LNCaP clone FGC (cell line): ENCODE data around the gene CES2.
A peak's percentile ranks its signal among the peaks of the same experiment; 100 is the strongest.
"Not testable (repeated sequence)": the region's sequence is repeated elsewhere in the genome, so short reads cannot be mapped to it uniquely, and the experiment has no call there.

ENCODE experiments used
- DNase-seq: peaks from one replicate; pipeline ENCODE4 v3.0.0-alpha.2; 2011; ENCODE audit warnings: low read depth
- H3K4me3 ChIP-seq: 2 replicates; pipeline ENCODE4 v1.5.1; 2011; ENCODE audit warnings: mild to moderate bottlenecking, low read depth, low read length, control low read depth
- TF ChIP-seq, protein P1 (sequence below): IDR thresholded peaks from 2 replicates; pipeline ENCODE4 v1.5.1; 2012; ENCODE audit warnings: mild to moderate bottlenecking; ENCODE audit not compliant: control insufficient read depth, insufficient read depth; ENCODE audit errors: extremely low read depth

Gene CES2

DNA sequence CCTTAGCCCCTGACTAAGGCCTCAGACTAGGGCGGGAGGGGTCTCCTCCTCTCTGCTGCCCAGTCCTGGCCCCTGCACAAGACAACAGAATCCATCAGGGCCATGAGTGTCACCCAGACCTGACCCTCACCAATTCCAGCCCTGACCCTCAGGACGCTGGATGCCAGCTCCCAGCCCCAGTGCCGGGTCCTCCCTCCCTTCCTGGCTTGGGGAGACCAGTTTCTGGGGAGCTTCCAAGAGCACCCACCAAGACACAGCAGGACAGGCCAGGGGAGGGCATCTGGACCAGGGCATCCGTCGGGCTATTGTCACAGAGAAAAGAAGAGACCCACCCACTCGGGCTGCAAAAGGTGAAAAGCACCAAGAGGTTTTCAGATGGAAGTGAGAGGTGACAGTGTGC is 38.4 kb downstream of the CES2 start:
- no peak overlapping the region for H3K4me3 ChIP-seq
- TF ChIP-seq, protein P1, sequence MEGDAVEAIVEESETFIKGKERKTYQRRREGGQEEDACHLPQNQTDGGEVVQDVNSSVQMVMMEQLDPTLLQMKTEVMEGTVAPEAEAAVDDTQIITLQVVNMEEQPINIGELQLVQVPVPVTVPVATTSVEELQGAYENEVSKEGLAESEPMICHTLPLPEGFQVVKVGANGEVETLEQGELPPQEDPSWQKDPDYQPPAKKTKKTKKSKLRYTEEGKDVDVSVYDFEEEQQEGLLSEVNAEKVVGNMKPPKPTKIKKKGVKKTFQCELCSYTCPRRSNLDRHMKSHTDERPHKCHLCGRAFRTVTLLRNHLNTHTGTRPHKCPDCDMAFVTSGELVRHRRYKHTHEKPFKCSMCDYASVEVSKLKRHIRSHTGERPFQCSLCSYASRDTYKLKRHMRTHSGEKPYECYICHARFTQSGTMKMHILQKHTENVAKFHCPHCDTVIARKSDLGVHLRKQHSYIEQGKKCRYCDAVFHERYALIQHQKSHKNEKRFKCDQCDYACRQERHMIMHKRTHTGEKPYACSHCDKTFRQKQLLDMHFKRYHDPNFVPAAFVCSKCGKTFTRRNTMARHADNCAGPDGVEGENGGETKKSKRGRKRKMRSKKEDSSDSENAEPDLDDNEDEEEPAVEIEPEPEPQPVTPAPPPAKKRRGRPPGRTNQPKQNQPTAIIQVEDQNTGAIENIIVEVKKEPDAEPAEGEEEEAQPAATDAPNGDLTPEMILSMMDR = no peak
- no peak for DNase-seq

DNA sequence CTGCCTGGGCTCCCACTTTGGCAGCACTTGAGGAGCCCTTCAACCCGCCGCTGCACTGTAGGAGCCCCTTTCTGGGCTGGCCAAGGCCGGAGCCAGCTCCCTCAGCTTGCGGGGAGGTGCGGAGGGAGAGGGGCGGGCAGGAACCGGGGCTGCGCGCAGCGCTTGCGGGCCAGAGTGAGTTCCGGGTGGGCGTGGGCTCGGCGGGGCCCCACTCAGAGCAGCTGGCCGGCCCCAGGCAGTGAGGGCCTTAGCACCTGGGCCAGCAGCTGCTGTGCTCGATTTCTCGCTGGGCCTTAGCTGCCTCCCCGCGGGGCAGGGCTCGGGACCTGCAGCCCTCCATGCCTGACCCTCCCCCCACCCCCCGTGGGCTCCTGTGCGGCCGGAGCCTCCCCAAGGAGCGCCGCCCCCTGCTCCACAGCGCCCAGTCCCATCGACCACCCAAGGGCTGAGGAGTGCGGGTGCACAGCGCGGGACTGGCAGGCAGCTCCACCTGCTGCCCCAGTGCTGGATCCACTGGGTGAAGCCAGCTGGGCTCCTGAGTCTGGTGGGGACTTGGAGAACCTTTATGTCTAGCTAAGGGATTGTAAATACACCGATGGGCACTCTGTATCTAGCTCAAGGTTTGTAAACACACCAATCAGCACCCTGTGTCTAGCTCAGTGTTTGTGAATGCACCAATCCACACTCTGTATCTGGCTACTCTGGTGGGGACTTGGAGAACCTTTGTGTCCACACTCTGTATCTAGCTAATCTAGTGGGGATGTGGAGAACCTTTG is 39.0 kb downstream of the CES2 start:
- H3K4me3 ChIP-seq, DNase-seq: not testable (repeated sequence)

DNA sequence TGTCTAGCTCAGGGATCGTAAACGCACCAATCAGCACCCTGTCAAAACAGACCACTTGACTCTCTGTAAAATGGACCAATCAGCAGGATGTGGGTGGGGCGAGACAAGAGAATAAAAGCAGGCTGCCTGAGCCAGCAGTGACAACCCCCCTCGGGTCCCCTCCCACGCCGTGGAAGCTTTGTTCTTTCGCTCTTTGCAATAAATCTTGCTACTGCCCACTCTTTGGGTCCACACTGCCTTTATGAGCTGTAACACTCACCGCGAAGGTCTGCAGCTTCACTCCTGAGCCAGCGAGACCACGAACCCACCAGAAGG is 39.6 kb downstream of the CES2 start:
- DNase-seq = not testable (repeated sequence)

DNA sequence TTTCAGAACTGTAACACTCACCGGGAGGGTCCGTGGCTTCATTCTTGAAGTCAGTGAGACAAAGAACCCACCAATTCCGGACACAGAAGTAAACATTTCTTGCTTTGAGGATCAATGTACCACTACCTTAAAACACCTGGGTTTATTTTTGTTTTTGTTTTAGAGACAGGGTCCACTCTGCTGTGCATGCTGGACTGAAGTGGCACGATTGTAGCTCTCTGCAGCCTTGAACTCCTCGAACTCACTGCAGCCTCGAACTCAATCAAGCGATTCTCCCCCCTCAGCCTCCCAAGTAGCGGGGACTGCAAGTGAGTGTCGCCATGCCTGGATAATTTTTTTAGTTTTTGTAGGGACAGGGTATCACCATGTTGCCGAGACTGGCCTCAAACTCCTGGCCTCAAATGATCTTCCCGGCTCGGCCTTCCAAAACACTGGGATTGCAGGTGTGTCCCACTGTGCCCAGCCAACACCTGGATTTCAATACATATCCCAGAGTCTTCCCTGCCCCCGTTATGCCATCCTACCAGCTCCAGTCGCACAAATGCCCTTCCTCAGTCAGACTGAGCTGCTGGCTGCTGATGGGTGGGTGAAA is 40.1 kb downstream of the CES2 start:
- H3K4me3 ChIP-seq = no peak overlapping the region
- no peak for DNase-seq
- TF ChIP-seq, protein P1 = no peak

More for the DNA sequence above, 39.6 kb downstream of the CES2 start:
- H3K4me3 ChIP-seq = not testable (repeated sequence)

DNA sequence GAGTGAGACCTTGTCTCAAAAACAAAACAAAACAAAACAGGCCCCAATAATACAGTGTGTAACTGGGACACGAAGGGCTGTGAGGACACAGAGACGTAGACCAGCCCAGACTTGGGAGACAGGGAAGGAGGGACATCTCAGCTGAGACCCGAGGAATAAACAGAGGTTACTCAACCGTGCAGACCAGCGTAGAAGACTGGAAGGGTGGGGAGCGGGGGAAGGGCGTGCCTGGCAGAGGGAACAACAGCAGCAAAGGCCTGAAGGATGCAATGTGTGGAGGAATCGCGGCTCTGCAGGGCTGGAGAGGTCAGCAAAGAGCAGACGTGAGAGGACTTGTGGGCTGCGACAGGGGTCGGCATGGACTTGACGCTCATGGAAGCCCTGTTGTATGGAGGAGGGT is 41.4 kb downstream of the CES2 start:
- TF ChIP-seq, protein P1 = no peak
- no peak overlapping the region for H3K4me3 ChIP-seq
- no peak for DNase-seq

DNA sequence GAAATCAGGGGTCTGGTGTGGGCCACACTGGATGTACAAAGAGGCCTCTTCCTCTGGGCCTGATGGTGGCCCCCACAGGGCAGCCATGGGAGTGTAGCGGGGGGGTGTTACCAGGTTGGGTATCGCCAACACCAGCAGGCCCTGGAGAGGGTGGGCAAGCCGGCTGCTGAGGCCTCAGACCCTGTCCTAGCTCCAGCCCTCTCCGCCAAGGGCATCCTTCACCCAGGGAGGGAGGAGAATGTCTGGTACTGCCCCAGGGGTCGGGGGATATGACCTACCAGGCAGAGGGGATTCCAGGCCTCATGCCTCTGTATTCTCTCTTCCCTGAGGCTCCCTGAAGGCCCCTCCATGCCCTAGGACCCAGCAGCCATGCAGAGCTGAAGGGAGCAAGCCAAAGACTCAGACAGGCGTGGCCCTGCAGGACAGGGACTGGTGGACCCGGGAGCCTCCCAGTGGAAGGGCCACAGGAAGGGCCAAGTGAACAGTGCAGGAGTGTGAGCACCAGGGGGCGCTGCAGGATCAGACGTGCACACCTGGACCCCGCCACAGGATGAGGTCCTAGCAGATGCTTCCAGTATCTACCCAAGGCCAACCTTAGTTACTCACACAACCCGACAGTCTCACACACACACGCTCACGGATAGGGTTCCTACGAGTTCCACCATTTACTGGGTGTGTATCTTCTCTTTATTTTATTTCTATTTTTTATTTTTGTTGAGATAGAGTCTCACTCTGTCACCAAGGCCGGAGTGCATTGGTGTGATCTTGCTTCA is 42.2 kb downstream of the CES2 start:
- H3K4me3 ChIP-seq = no peak overlapping the region
- DNase-seq = no peak
- TF ChIP-seq, protein P1 = peak; percentile 97

DNA sequence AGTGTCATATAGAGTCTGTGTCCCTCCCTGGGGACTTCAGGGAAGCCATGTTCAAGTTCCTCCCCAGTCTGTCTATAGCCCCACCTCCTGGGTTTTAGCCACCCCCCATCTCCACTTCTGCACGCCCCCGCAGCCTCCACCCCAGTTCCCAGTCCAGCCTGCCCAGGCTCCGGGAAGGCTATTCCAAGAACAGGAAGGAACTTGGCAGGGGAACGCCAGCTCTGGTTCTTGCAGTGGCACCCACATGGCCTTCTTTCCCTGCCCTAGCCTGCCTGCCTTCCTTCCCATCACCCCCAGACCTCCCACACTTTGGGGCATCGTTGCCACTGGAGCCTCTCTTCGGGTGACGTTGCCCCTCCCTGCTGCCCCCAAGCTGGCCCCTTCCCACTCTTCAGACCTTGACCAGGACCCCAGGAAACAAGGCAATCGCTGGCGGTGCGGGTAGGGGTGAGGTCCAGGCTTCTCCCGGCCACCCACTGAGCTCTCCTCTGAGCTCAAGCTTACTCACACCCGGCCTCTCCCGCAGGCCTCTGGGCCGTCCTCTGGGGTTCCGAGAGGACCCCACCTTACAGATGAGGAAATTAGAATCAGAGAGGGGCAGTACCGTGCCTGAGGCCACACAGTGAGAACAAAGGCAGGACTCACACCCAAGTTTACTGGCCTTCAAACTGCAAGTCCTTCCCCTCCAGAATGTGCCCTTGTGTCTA is 43.8 kb downstream of the CES2 start:
- no peak overlapping the region for H3K4me3 ChIP-seq
- no peak for DNase-seq
- TF ChIP-seq, protein P1 = no peak
